Subcutaneous adipose tissue (tissue), 4 donors: ENCODE measurements around the gene EEF1E1. TPM values are rescaled to one million over a fixed set of nuclear protein-coding genes. Genes with fewer than 3 reads are reported as not detected.

ENCODE experiments used
- total RNA-seq, 4 donors: library from RNA; depleted of rRNA; stranded (reverse); fragments of >200 nt; gene quantifications; one replicate each; pipeline ENCODE4 v1.1.0, GENCODE V29; 2016
- TF ChIP-seq, protein P1 (sequence below): fragments of 450-650 bp; IDR thresholded peaks from one replicate; pipeline ENCODE4 v1.5.1; 2016; ENCODE audit warnings: low read depth, mild to moderate bottlenecking, control low read depth, antibody characterized with exemption, moderate library complexity

Gene EEF1E1
- total RNA-seq, 4 donors from 2014 or later, result 14.3 to 28.0 (median 20.1) TPM

- TF ChIP-seq, protein P1, sequence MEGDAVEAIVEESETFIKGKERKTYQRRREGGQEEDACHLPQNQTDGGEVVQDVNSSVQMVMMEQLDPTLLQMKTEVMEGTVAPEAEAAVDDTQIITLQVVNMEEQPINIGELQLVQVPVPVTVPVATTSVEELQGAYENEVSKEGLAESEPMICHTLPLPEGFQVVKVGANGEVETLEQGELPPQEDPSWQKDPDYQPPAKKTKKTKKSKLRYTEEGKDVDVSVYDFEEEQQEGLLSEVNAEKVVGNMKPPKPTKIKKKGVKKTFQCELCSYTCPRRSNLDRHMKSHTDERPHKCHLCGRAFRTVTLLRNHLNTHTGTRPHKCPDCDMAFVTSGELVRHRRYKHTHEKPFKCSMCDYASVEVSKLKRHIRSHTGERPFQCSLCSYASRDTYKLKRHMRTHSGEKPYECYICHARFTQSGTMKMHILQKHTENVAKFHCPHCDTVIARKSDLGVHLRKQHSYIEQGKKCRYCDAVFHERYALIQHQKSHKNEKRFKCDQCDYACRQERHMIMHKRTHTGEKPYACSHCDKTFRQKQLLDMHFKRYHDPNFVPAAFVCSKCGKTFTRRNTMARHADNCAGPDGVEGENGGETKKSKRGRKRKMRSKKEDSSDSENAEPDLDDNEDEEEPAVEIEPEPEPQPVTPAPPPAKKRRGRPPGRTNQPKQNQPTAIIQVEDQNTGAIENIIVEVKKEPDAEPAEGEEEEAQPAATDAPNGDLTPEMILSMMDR, result no peak
Observed at GRCh38 chr6:8080362-8081151, 21.8 kb downstream of the EEF1E1 start.

GRCh38 chr6:8079126-8079525 lies 23.2 kb downstream of the EEF1E1 start:
- TF ChIP-seq, protein P1, result no peak

DNA sequence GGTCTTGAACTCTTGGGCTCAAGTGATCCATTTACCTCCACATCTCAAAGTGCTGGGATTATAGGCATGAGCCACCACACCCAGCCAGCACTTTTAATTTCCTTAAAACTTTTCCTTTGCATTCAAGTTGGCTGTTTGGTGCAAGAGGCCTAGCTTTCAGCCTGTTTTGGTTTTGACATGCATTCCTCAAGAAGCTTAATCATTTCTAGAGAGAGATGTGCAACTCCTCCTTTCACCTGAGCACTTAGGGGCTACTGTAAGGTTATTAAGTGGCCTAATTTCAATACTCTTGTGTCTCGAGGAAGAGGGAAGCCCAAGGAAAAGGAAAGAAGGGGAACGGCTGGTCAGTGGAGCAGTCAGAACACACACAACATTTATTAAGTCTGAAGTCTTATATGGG lies 24.4 kb downstream of the EEF1E1 start:
- TF ChIP-seq, protein P1, result no peak

- TF ChIP-seq, protein P1, result no peak
Observed at GRCh38 chr6:8075704-8076103, 26.6 kb downstream of the EEF1E1 start.

- TF ChIP-seq, protein P1, result no peak
Observed at GRCh38 chr6:8075185-8075584, 27.2 kb downstream of the EEF1E1 start.

DNA sequence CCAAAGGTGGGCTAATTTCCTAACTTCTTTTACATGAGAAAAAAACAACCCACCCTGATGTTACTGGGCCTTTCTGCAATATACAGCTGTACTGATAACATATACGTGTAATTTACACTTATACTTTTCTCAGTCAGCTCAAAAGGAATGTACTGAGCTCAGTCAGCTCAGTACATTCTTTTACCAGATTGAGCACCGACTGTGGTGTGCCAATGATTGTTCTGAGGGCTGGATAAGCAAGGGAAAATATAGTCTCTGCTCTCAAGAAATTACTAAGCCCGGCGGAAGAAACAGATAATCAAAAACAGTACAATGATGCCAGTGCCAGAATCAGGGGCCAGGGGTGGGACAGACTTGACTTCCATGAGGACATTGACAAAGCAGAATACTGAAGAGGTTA lies 28.1 kb downstream of the EEF1E1 start:
- TF ChIP-seq, protein P1, result no peak

GRCh38 chr6:8073758-8074157 lies 28.6 kb downstream of the EEF1E1 start:
- TF ChIP-seq, protein P1, result no peak
